A549 (cell line): ENCODE data around the gene CLCNKB.

Experiments
- CBX8 ChIP-seq: fragments of 200-600 bp; sonication (generic); IDR thresholded peaks from 2 replicates; pipeline ENCODE4 v1.6.1; 2016
- CTCF ChIP-seq: fragments of >200 bp; sonication (Bioruptor Twin); formaldehyde crosslinking; IDR thresholded peaks from 3 replicates; pipeline ENCODE4 v1.5.1; 2016
- E2F6 ChIP-seq: IDR thresholded peaks from 2 replicates; pipeline ENCODE4 v1.6.1; 2012; ENCODE audit warnings: low read depth, borderline replicate concordance
- EHF ChIP-seq: fragments of 250-450 bp; sonication (Bioruptor Pico); IDR thresholded peaks from 2 replicates; pipeline ENCODE4 v1.5.0; 2020; ENCODE audit warnings: mild to moderate bottlenecking
- EP300 ChIP-seq, 2 experiments: fragments of >200 bp; sonication (Bioruptor Twin); formaldehyde crosslinking; IDR thresholded peaks; 2 replicates in 1 of 2; 3 replicates in 1 of 2; pipeline ENCODE4 v1.6.1; 2016 to 2017
- HDAC2 ChIP-seq: fragments of 200-600 bp; sonication (generic); IDR thresholded peaks from 2 replicates; pipeline ENCODE4 v1.6.1; 2016
- POLR2A ChIP-seq: IDR thresholded peaks from 2 replicates; pipeline ENCODE4 v1.6.1; 2012; ENCODE audit warnings: mild to moderate bottlenecking, low read length
- ZNF302 ChIP-seq: fragments of 250-450 bp; sonication (Bioruptor Pico); IDR thresholded peaks from 2 replicates; pipeline ENCODE4 v1.9.0; 2021; ENCODE audit warnings: inconsistent platforms, mild to moderate bottlenecking, moderate library complexity
- TF ChIP-seq, protein P1 (sequence below): fragments of 450-650 bp; IDR thresholded peaks from 2 replicates; pipeline ENCODE4 v1.6.1; 2014; ENCODE audit warnings: antibody characterized with exemption

GRCh38 chr1:16072095-16072494, 28.5 kb downstream of the CLCNKB start:
- TF ChIP-seq CTCF, result no peak
- TF ChIP-seq, protein P1, sequence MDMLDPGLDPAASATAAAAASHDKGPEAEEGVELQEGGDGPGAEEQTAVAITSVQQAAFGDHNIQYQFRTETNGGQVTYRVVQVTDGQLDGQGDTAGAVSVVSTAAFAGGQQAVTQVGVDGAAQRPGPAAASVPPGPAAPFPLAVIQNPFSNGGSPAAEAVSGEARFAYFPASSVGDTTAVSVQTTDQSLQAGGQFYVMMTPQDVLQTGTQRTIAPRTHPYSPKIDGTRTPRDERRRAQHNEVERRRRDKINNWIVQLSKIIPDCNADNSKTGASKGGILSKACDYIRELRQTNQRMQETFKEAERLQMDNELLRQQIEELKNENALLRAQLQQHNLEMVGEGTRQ, result no peak
- TF ChIP-seq E2F6, result no peak
- no peak for TF ChIP-seq HDAC2
- no peak for TF ChIP-seq POLR2A
- no peak for TF ChIP-seq EP300 (IDR thresholded peaks at IDR 0.05)
- no peak for TF ChIP-seq EHF (CRISPR knock-in tag)
- TF ChIP-seq ZNF302, result no peak
- no peak for TF ChIP-seq CBX8
